H1 (cell line): ENCODE measurements around the gene TMEM223. TPM values are rescaled to one million over a fixed set of nuclear protein-coding genes. Genes with fewer than 3 reads are reported as not detected.

Experiments
- CTCF ChIA-PET: fragments of 300-600 bp; sonication (Branson Sonifier 250); formaldehyde crosslinking; loops from one replicate; lab custom pipeline; 2021; ENCODE audit not compliant: partially characterized antibody; lab: Charles Lee
- POLR2A ChIA-PET: fragments of 300-600 bp; sonication (Branson Sonifier 250); formaldehyde crosslinking; loops from one replicate; lab custom pipeline; 2021; ENCODE audit warnings: inconsistent platforms; ENCODE audit not compliant: partially characterized antibody; lab: Charles Lee
- DNase-seq, 2 experiments: peaks; one replicate each; pipeline versions ENCODE4 v3.0.0 to v3.0.0-alpha.2; 2010 to 2022; ENCODE audit warnings: low spot score in 2 of 2, low read depth in 1 of 2, mixed read lengths in 1 of 2
- FAIRE-seq: peaks from 2 replicates; lab custom pipeline; 2011; peaks lifted over from hg19 to GRCh38; lab: Jason Lieb, UNC
- H2AFZ ChIP-seq: 2 replicates; pipeline ENCODE4 v1.8.1; 2012; ENCODE audit warnings: low read length, inconsistent platforms
- H2AK5ac ChIP-seq: 2 replicates; pipeline ENCODE4 v1.6.1; 2013; ENCODE audit warnings: low read depth, low read length
- H2BK120ac ChIP-seq: replicated peaks from 2 replicates; pipeline ENCODE3; 2013; ENCODE audit warnings: low read depth, low read length, inconsistent platforms
- H2BK12ac ChIP-seq: 2 replicates; pipeline ENCODE4 v1.6.1; 2013; ENCODE audit warnings: low read depth, low read length
- H2BK15ac ChIP-seq: 2 replicates; pipeline ENCODE4 v1.6.1; 2013; ENCODE audit warnings: low read length
- H2BK20ac ChIP-seq: 2 replicates; pipeline ENCODE4 v1.6.1; 2013; ENCODE audit warnings: low read length
- H2BK5ac ChIP-seq: 2 replicates; pipeline ENCODE4 v1.6.1; 2013; ENCODE audit warnings: low read depth, low read length
- H3K14ac ChIP-seq: 2 replicates; pipeline ENCODE4 v1.6.1; 2013; ENCODE audit warnings: inconsistent platforms; ENCODE audit not compliant: insufficient read length
- H3K18ac ChIP-seq: 2 replicates; pipeline ENCODE4 v1.6.1; 2013; ENCODE audit warnings: low read length; ENCODE audit errors: extremely low read depth
- H3K23ac ChIP-seq: 2 replicates; pipeline ENCODE4 v1.6.1; 2013; ENCODE audit warnings: inconsistent platforms; ENCODE audit not compliant: insufficient read length
- H3K23me2 ChIP-seq: 2 replicates; pipeline ENCODE4 v1.6.1; 2013; ENCODE audit warnings: low read depth, low read length
- H3K27ac ChIP-seq: 2 replicates; pipeline ENCODE4 v1.6.1; 2011; ENCODE audit warnings: low read depth, low read length, inconsistent platforms
- H3K27me3 ChIP-seq, 4 experiments: replicated peaks in 1 of 4; 1 replicate in 1 of 4; 2 replicates in 3 of 4; pipeline versions ENCODE4 v1.6.1 to v1.8.1; 2011 to 2013; ENCODE audit warnings: low read length in 3 of 4, mild to moderate bottlenecking in 3 of 4, inconsistent platforms in 2 of 4, mixed read lengths in 2 of 4, moderate library complexity in 1 of 4; ENCODE audit not compliant: control insufficient read depth in 3 of 4, insufficient read depth in 3 of 4; ENCODE audit errors: extremely low read depth in 1 of 4
- H3K36me3 ChIP-seq, 4 experiments: 2 replicates each; pipeline versions ENCODE4 v1.6.1 to v1.8.1; 2011 to 2013; ENCODE audit warnings: mild to moderate bottlenecking in 4 of 4, low read length in 3 of 4, moderate library complexity in 2 of 4, control low read depth in 1 of 4, inconsistent platforms in 1 of 4; ENCODE audit not compliant: insufficient read depth in 4 of 4, control insufficient read depth in 2 of 4
- H3K4ac ChIP-seq: replicated peaks from 2 replicates; pipeline ENCODE3; 2013; ENCODE audit warnings: low read length, low read depth, mixed read lengths, inconsistent platforms; ENCODE audit not compliant: insufficient read length
- H3K4me1 ChIP-seq, 4 experiments: replicated peaks in 1 of 4; 1 replicate in 1 of 4; 2 replicates in 3 of 4; pipeline versions ENCODE4 v1.6.1 to v1.8.1; 2011 to 2013; ENCODE audit warnings: low read length in 3 of 4, inconsistent platforms in 2 of 4, mixed read lengths in 1 of 4; ENCODE audit not compliant: insufficient read depth in 4 of 4, control insufficient read depth in 3 of 4
- H3K4me2 ChIP-seq, 2 experiments: 2 replicates each; pipeline versions ENCODE4 v1.6.1 to v1.8.1; 2011 to 2013; ENCODE audit warnings: low read depth in 2 of 2, low read length in 2 of 2, control low read depth in 1 of 2, inconsistent platforms in 1 of 2, mild to moderate bottlenecking in 1 of 2; ENCODE audit not compliant: insufficient read depth in 1 of 2
- H3K4me3 ChIP-seq, 4 experiments: fragments of 200-600, 300-600 bp in 1 of 4; sonication (generic), shearing (Covaris generic), sonication (Bioruptor Twin) in 1 of 4; 2 replicates each; pipeline versions ENCODE4 v1.5.1 to v1.8.1; 2011 to 2016; ENCODE audit warnings: low read length in 4 of 4, low read depth in 3 of 4, control low read depth in 2 of 4, inconsistent platforms in 2 of 4, mild to moderate bottlenecking in 2 of 4, mixed read lengths in 1 of 4, moderate library complexity in 1 of 4; ENCODE audit not compliant: insufficient read depth in 2 of 4; ENCODE audit errors: extremely low read depth in 1 of 4
- H3K56ac ChIP-seq: replicated peaks from 2 replicates; pipeline ENCODE3; 2013; ENCODE audit warnings: low read depth, mild to moderate bottlenecking, mixed read lengths, low read length, inconsistent platforms; ENCODE audit not compliant: insufficient read length
- H3K79me1 ChIP-seq: 2 replicates; pipeline ENCODE4 v1.6.1; 2013; ENCODE audit warnings: low read depth, low read length, control low read depth
- H3K79me2 ChIP-seq, 2 experiments: 2 replicates each; pipeline versions ENCODE4 v1.6.1 to v1.8.1; 2012 to 2013; ENCODE audit warnings: low read length in 2 of 2, mild to moderate bottlenecking in 2 of 2, inconsistent platforms in 1 of 2; ENCODE audit not compliant: insufficient read depth in 2 of 2, control insufficient read depth in 1 of 2
- H3K9ac ChIP-seq, 4 experiments: replicated peaks in 1 of 4; 1 replicate in 1 of 4; 2 replicates in 3 of 4; pipeline versions ENCODE4 v1.6.1 to v1.8.1; 2011 to 2013; ENCODE audit warnings: low read depth in 3 of 4, low read length in 3 of 4, control low read depth in 2 of 4, mild to moderate bottlenecking in 2 of 4, moderate library complexity in 2 of 4, inconsistent platforms in 1 of 4; ENCODE audit errors: extremely low read depth in 1 of 4
- H3K9me3 ChIP-seq, 2 experiments: 2 replicates each; pipeline versions ENCODE4 v1.6.1 to v1.8.1; 2012 to 2013; ENCODE audit warnings: mild to moderate bottlenecking in 2 of 2, moderate library complexity in 2 of 2, control low read depth in 1 of 2, inconsistent platforms in 1 of 2, low read depth in 1 of 2, low read length in 1 of 2, mixed read lengths in 1 of 2; ENCODE audit not compliant: insufficient read depth in 2 of 2
- H4K20me1 ChIP-seq, 2 experiments: replicated peaks in 1 of 2; 2 replicates each; pipeline versions ENCODE3 to v1.8.1; 2011 to 2013; ENCODE audit warnings: inconsistent platforms in 2 of 2, low read length in 2 of 2, mild to moderate bottlenecking in 1 of 2; ENCODE audit not compliant: insufficient read depth in 2 of 2, control insufficient read depth in 1 of 2
- H4K5ac ChIP-seq: 2 replicates; pipeline ENCODE4 v1.6.1; 2013; ENCODE audit warnings: low read length, low read depth, mixed read lengths, inconsistent platforms; ENCODE audit not compliant: insufficient read length
- H4K8ac ChIP-seq: 2 replicates; pipeline ENCODE4 v1.8.0; 2013; ENCODE audit warnings: mild to moderate bottlenecking, moderate library complexity, low read length, inconsistent platforms; ENCODE audit not compliant: insufficient read depth; ENCODE audit errors: extremely low read depth
- H4K91ac ChIP-seq: replicated peaks from 2 replicates; pipeline ENCODE3; 2013; ENCODE audit warnings: low read length, mixed read lengths, inconsistent platforms; ENCODE audit not compliant: insufficient read length
- BCL11A ChIP-seq, 2 experiments: IDR thresholded peaks; one replicate each; pipeline ENCODE4 v1.6.1; 2011; ENCODE audit warnings: low read depth in 2 of 2, low read length in 2 of 2, mild to moderate bottlenecking in 2 of 2
- CHD2 ChIP-seq: IDR thresholded peaks from 2 replicates; pipeline ENCODE4 v1.6.1; 2012; ENCODE audit warnings: low read length, improper control_type of control experiment
- KDM1A ChIP-seq: fragments of 200-600, 300-600 bp; sonication (generic); IDR thresholded peaks from 2 replicates; pipeline ENCODE4 v1.7.1; 2016; ENCODE audit warnings: mild to moderate bottlenecking, low read length, borderline replicate concordance
- KDM4A ChIP-seq: IDR thresholded peaks from one replicate; pipeline ENCODE4 v1.7.1; 2012; ENCODE audit warnings: low read depth, mild to moderate bottlenecking, moderate library complexity, low read length, inconsistent platforms; ENCODE audit not compliant: severe bottlenecking
- KDM5A ChIP-seq: fragments of 200-600 bp; IDR thresholded peaks from 2 replicates; pipeline ENCODE4 v1.7.1; 2012; ENCODE audit warnings: mild to moderate bottlenecking, low read length, inconsistent platforms, mixed read lengths
- RFX5 ChIP-seq: IDR thresholded peaks from 2 replicates; pipeline ENCODE4 v1.6.1; 2011; ENCODE audit warnings: low read depth, low read length, improper control_type of control experiment, borderline replicate concordance
- SIX5 ChIP-seq: IDR thresholded peaks from 2 replicates; pipeline ENCODE4 v1.6.1; 2011; ENCODE audit warnings: mild to moderate bottlenecking, low read depth, low read length
- TBP ChIP-seq: IDR thresholded peaks from 2 replicates; pipeline ENCODE4 v1.6.1; 2011; ENCODE audit warnings: low read depth, low read length, improper control_type of control experiment
- TEAD4 ChIP-seq: IDR thresholded peaks from 2 replicates; pipeline ENCODE4 v1.6.1; 2012; ENCODE audit warnings: low read depth, low read length, inconsistent platforms, mixed read lengths
- WGBS, 2 experiments: shearing (Covaris generic) in 1 of 2; methylation state at CpG; one replicate each; pipeline versions ENCODE4 v1.1.6 to v1.1.7; 2013 to 2015; ENCODE audit warnings: low lambda C conversion rate in 2 of 2, mixed read lengths in 2 of 2, inconsistent platforms in 1 of 2, low coverage in 1 of 2, missing lambda C conversion rate in 1 of 2; ENCODE audit not compliant: insufficient replicate concordance in 2 of 2, insufficient coverage in 1 of 2, insufficient read length in 1 of 2; ENCODE audit errors: extremely low coverage in 1 of 2, missing lambda C conversion rate in 1 of 2; 5-methylcytosine and 5-hydroxymethylcytosine counted together
- polyA plus RNA-seq, 7 experiments: library from polyadenylated mRNA; depleted of rRNA in 3 of 7; stranded (reverse) in 5 of 7; unstranded in 2 of 7; fragments of >200 nt in 5 of 7; fragments of 200-250 nt in 2 of 7; gene quantifications; 1 replicate in 5 of 7; 2 replicates in 1 of 7; 4 replicates in 1 of 7; pipeline versions ENCODE4 v1.2.1 to v1.2.3, GENCODE V29; 2011 to 2013; ENCODE audit warnings: missing spikeins in 2 of 7, mixed read lengths in 2 of 7
- total RNA-seq: library from RNA; stranded (reverse); fragmentation: NEBNext Ultra II Directional; extraction: Animal tissue kit (Norgen Biotek cat#: 25700); gene quantifications from 2 replicates; pipeline ENCODE4 v1.2.1, GENCODE V29; 2021

TMEM223 gene
- total and polyA plus RNA-seq, 2 of the 8 experiments (the other 6 are each of a cell fraction or from before 2014, with no cell fraction given), result 22.9 to 64.1 TPM

- no peak overlapping the region for H3K4me2 ChIP-seq
- no peak overlapping the region for H2BK15ac ChIP-seq
- FAIRE-seq (no peak), DNase-seq (no peak)
- no peak overlapping the region for H2BK20ac ChIP-seq
- no peak overlapping the region for H2BK12ac ChIP-seq
- H4K20me1 ChIP-seq, result peaks cover 0 to 3% of the 10 kb centered on the region in 2 experiments
- H3K56ac ChIP-seq, result no peak overlapping the region
- CTCF ChIA-PET, result interaction anchor here (0.8 to 10.2 kb wide), 5 partner anchors 12 to 187 kb away, joined by 3 to 94 read pairs (median 4); partner anchors contain the start of genes STX5 and TMEM179B
- no peak overlapping the region for H3K4me3 ChIP-seq
- H2BK120ac ChIP-seq, result no peak overlapping the region
- no peak overlapping the region for H2AK5ac ChIP-seq
- H3K4me1 ChIP-seq, result peaks cover 0 to 2% (median 1%) of the 10 kb centered on the region in 4 experiments; a peak in 6 of 7 replicates
- POLR2A ChIA-PET, result interaction anchor here (0.9 to 3.9 kb wide), 12 partner anchors 11 to 110 kb away, joined by 3 to 22 read pairs (median 6); partner anchors contain the start of genes BSCL2, C11orf98, CSKMT and GNG3
- no peak overlapping the region for H3K27ac ChIP-seq
- H3K36me3 ChIP-seq, result peaks cover 9 to 23% (median 13%) of the 10 kb centered on the region in 4 experiments; a peak in 7 of 8 replicates
- H3K23ac ChIP-seq, result no peak overlapping the region
- H3K18ac ChIP-seq, result no peak overlapping the region
- H4K91ac ChIP-seq, result no peak overlapping the region
- H4K5ac ChIP-seq, result no peak overlapping the region
- H2BK5ac ChIP-seq, result no peak overlapping the region
- H3K23me2 ChIP-seq, result peaks cover under 1% of the 10 kb centered on the region
- 98% methylated on average over 17 of the region's 17 CpGs; no CpG with 5 or more reads in 1 of the 2 experiments for WGBS, 2 experiments
- H2AFZ ChIP-seq, result no peak overlapping the region
- peaks cover 6% of the 10 kb centered on the region; the same call in 1 of the 2 replicates for H3K79me1 ChIP-seq
- H3K27me3 ChIP-seq, result no peaks in the 10 kb centered on the region
- no peak overlapping the region for H3K4ac ChIP-seq
- H3K79me2 ChIP-seq, result peaks cover 0 to 19% of the 10 kb centered on the region in 2 experiments; a peak in 2 of 4 replicates
- no peak overlapping the region for H4K8ac ChIP-seq
- no peak overlapping the region; a peak in 1 of 7 replicates for H3K9ac ChIP-seq
- no peaks in the 10 kb centered on the region for H3K9me3 ChIP-seq
- H3K14ac ChIP-seq, result no peak overlapping the region
- TF ChIP-seq TEAD4, result no peak
- TF ChIP-seq CHD2, result no peak
- TF ChIP-seq KDM1A, result no peak
- no peak for TF ChIP-seq SIX5
- TF ChIP-seq KDM5A, result no peak
- TF ChIP-seq BCL11A (IDR thresholded peaks at IDR 0.05; ENCODE audit: low read depth in 2 of 2, low read length in 2 of 2), result no peak
- no peak for TF ChIP-seq KDM4A
- no peak for TF ChIP-seq TBP
- TF ChIP-seq RFX5, result no peak
Observed at GRCh38 chr11:62775646-62776045, 16.2 kb downstream of the TMEM223 start.
